Measurements from ENCODE around the gene NIPSNAP3A.

DNA sequence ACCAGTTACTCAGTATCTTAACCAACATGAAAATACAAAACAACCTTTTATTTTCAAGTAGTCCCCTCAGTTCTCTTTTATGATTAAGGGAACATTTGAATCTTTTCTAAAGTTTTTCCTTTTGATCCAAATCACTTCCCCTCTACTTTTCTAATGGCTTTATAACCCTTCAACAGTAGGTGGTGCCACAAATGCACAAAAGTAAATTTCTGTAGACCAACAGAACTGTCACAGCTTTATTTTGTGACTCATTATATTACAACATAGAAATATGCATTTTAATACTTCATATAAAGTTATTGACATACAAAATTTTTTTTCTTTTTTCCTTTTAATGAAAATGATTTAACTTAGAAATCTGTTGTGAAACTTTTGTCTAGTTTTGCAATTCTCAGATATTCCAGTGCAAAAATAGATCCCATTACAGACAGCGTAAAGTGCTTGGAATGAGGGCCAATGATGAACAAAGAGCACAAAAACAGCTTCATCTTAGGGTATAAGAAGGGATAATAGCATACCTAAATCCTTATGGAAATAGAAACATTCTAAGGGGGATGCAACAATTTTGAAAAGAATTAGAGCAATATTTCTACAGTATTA is 33.4 kb downstream of the NIPSNAP3A start:
- TF ChIP-seq, protein P1, sequence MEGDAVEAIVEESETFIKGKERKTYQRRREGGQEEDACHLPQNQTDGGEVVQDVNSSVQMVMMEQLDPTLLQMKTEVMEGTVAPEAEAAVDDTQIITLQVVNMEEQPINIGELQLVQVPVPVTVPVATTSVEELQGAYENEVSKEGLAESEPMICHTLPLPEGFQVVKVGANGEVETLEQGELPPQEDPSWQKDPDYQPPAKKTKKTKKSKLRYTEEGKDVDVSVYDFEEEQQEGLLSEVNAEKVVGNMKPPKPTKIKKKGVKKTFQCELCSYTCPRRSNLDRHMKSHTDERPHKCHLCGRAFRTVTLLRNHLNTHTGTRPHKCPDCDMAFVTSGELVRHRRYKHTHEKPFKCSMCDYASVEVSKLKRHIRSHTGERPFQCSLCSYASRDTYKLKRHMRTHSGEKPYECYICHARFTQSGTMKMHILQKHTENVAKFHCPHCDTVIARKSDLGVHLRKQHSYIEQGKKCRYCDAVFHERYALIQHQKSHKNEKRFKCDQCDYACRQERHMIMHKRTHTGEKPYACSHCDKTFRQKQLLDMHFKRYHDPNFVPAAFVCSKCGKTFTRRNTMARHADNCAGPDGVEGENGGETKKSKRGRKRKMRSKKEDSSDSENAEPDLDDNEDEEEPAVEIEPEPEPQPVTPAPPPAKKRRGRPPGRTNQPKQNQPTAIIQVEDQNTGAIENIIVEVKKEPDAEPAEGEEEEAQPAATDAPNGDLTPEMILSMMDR (IDR thresholded peaks at IDR 0.05) = peak in 1 of 3 experiments; percentile 16
- TF ChIP-seq POLR2A (IDR thresholded peaks at IDR 0.05; ENCODE audit: low read depth) = no peak

All from esophagus muscularis mucosa (tissue), 3 donors.